Measurements from ENCODE around the gene GDPD4.

Gene GDPD4

GRCh38 chr11:77171885-77172665 is 129.4 kb downstream of the GDPD4 start:
- no peak for DNase-seq

- no peak for DNase-seq
Measured at GRCh38 chr11:77171254-77171653, 130.2 kb downstream of the GDPD4 start.

- DNase-seq, result no peak
Measured at GRCh38 chr11:77170107-77170506, 131.4 kb downstream of the GDPD4 start.

GRCh38 chr11:77167791-77168190 is 133.7 kb downstream of the GDPD4 start:
- DNase-seq, result no peak

GRCh38 chr11:77167111-77167626 is 134.3 kb downstream of the GDPD4 start:
- no peak for DNase-seq
